ENCODE results near the gene KRT76.

Gene KRT76

DNA sequence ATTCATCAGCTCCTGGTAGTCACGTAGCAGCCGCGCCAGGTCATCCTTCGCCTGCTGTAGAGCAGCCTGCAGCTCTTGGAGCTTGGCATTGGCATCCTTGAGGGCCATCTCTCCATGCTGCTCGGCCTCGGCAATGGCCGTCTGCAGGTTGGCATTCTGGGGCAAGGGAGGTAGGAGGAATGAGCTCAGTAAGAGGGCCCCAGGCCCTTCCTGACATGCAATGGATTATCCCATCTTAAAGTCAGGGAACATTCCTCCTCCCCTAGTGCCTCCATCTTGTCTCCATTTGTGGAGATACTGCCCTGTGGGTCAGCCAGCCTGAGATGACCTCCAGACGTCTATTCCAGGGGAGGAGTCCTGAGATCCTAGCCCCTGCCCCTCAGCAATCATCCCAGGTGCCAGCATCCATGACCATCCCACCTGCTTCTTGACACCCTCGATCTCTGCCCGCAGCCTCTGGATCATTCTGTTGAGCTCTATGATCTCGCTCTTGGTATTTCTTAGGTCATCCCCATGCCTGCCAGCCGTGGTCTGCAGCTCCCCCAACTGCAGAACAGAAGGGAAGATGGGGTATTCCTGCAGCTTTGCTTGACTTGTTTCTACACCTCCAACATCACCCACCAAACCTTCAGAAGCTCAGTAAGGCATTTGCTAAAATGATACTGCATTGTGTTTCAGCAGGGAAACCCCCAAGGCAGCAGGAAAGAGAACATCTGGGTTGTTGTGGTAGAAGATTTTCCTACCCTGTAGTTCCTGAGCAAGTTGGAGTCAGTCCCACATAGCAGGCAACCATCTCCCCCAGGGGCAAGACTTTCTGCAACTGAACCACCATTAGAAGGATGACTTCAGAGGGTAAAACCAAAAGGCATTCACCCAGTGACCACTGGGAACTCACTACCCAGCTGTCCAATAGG is 14.4 kb upstream of the KRT76 start:
- TF ChIP-seq ZBTB7A (IDR thresholded peaks at IDR 0.05; ENCODE audit: low read depth) (no peak), FOXM1 (IDR thresholded peaks at IDR 0.05; ENCODE audit: borderline replicate concordance, low read depth) (no peak), NFIC (IDR thresholded peaks at IDR 0.05) (no peak), EGR1 (IDR thresholded peaks at IDR 0.05) (no peak), CREB1 (IDR thresholded peaks at IDR 0.05; ENCODE audit: low read depth) (no peak), TEAD4 (IDR thresholded peaks at IDR 0.05) (no peak), RAD21 (IDR thresholded peaks at IDR 0.05; ENCODE audit: low read depth) (no peak), YY1 (IDR thresholded peaks at IDR 0.05; ENCODE audit: low read depth) (no peak)
- TF ChIP-seq, protein P1, sequence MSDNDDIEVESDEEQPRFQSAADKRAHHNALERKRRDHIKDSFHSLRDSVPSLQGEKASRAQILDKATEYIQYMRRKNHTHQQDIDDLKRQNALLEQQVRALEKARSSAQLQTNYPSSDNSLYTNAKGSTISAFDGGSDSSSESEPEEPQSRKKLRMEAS (IDR thresholded peaks at IDR 0.05): no peak
- TF ChIP-seq, protein P2, sequence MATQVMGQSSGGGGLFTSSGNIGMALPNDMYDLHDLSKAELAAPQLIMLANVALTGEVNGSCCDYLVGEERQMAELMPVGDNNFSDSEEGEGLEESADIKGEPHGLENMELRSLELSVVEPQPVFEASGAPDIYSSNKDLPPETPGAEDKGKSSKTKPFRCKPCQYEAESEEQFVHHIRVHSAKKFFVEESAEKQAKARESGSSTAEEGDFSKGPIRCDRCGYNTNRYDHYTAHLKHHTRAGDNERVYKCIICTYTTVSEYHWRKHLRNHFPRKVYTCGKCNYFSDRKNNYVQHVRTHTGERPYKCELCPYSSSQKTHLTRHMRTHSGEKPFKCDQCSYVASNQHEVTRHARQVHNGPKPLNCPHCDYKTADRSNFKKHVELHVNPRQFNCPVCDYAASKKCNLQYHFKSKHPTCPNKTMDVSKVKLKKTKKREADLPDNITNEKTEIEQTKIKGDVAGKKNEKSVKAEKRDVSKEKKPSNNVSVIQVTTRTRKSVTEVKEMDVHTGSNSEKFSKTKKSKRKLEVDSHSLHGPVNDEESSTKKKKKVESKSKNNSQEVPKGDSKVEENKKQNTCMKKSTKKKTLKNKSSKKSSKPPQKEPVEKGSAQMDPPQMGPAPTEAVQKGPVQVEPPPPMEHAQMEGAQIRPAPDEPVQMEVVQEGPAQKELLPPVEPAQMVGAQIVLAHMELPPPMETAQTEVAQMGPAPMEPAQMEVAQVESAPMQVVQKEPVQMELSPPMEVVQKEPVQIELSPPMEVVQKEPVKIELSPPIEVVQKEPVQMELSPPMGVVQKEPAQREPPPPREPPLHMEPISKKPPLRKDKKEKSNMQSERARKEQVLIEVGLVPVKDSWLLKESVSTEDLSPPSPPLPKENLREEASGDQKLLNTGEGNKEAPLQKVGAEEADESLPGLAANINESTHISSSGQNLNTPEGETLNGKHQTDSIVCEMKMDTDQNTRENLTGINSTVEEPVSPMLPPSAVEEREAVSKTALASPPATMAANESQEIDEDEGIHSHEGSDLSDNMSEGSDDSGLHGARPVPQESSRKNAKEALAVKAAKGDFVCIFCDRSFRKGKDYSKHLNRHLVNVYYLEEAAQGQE (IDR thresholded peaks at IDR 0.05; ENCODE audit: low read depth): no peak

DNA sequence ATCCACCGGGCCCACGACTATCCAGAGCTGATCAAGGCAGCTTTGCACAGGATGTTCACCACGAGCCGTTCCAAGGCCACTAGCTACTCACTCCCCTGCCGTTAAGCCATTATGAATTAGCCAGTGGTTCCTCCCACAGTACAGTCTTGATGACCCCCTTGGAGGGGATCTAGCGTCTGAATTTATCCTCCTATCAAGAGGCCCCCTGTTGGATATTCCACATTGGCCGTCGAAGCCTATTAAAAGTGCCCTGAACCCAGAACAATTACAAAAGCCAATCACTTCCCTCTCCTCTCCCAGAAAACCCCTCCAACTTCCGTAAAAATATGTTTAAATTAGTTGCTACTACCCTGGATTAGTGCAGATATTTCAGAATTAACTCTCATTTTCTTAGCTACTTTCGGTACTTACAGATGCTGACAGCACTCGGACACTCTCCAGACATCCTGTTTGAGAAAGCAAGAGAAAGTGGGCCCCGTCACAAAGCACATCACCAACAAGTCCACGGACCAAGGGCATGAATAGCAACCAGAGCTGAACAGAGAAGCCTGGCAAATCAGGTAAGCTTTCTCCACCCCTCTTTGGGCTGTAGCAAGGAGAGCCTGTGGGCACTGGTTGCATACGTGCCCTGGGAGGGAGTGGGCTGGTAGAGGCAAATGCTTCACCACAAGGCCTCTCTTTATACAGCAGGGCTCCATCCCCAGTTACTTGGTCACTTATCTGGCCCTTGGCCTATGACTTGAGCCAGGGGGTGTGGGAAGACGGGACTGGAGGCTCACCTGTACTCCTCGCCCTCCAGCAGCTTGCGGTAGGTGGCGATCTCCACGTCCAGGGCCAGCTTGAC is 13.5 kb upstream of the KRT76 start:
- TF ChIP-seq EP300 (IDR thresholded peaks at IDR 0.05; ENCODE audit: borderline replicate concordance) (no peak), ZBTB7A (IDR thresholded peaks at IDR 0.05; ENCODE audit: low read depth) (no peak), TCF12 (IDR thresholded peaks at IDR 0.05; ENCODE audit: low read depth) (no peak), YY1 (IDR thresholded peaks at IDR 0.05; ENCODE audit: low read depth) (no peak), FOXM1 (IDR thresholded peaks at IDR 0.05; ENCODE audit: borderline replicate concordance, low read depth) (no peak), TEAD4 (IDR thresholded peaks at IDR 0.05) (no peak), CREB1 (IDR thresholded peaks at IDR 0.05; ENCODE audit: low read depth) (no peak), CEBPB (IDR thresholded peaks at IDR 0.05) (no peak)
- TF ChIP-seq, protein P2 (IDR thresholded peaks at IDR 0.05; ENCODE audit: low read depth): no peak
- TF ChIP-seq, protein P3, sequence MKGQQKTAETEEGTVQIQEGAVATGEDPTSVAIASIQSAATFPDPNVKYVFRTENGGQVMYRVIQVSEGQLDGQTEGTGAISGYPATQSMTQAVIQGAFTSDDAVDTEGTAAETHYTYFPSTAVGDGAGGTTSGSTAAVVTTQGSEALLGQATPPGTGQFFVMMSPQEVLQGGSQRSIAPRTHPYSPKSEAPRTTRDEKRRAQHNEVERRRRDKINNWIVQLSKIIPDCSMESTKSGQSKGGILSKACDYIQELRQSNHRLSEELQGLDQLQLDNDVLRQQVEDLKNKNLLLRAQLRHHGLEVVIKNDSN (IDR thresholded peaks at IDR 0.05): no peak

DNA sequence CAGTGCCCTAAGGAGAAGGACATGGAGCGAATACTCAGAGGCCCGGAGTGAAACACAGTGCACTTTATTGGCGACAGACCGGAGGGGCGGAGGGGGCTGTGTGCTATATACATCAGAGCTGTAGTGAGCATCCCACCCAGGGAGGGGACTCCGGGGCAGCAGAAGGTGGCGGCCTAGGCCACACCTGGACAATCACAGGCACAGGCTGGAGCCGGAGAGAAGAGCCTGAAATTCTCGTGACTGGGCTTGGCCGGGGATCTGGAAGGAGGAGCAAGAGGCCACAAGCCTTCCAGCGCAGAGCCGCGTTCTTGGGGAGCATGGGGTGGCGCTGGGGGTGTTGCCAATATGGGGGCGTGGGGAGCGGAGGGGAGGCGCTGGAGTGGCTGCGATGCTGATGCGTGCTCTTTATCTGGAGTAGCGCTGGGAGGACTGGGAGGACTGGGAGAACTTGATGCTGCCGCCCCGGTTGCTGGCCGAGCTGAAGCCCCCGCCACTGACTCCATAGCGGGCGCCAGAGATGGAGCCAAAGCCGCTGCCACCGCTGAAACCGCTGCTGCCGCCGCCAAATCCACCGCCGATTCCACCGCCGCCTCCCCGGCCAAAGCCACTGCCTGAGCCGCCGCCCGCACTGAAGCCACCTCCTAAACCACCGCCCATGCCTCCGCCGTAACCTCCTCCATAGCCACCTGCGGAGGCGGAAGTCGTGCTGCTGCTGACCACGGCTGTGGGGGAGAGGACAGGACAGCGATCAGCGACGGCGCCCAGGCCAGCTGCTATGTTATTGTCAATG is 12.7 kb upstream of the KRT76 start:
- TF ChIP-seq TCF12 (IDR thresholded peaks at IDR 0.05; ENCODE audit: low read depth) (no peak), EP300 (IDR thresholded peaks at IDR 0.05; ENCODE audit: borderline replicate concordance) (no peak)
- TF ChIP-seq, protein P1 (IDR thresholded peaks at IDR 0.05): peak; percentile 44

DNA sequence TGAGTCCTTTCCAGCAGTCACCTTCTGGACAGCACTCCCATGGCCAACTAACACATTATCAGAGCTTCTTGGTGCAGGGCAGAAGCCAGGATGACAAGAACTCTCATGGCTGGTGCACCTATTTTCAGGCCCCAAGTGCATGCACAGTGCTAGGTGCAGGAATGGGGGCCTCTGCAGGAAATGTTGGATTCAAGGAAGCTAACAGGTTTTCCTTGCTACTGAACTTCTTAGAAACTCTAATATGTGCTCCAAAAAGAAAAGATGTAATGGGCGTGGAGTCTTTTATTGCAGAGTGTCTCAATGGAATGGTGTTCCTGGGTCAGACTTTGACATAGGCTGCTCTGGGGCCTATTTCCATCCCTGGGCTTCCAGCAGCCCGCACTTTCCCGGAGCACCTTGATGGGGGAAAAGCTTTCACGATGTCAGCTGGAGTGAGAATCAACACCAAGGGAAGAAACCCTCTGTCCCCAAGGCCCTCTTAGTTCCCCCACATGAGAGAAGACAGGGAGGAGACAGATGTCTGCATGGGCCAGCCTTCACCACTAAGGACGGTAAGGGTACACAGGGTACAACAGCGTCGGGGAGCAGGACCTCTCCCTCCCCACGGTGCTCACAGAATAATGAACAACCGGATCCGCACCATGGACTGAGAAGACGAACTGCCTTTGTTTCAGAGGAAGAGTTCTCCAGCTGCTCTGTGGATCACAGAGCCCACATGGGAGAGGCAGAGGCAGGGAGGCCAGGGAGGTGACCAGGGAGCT is 11.9 kb upstream of the KRT76 start:
- TF ChIP-seq ZBTB7A (IDR thresholded peaks at IDR 0.05; ENCODE audit: low read depth): no peak
- no peak for TF ChIP-seq TAF1 (IDR thresholded peaks at IDR 0.05; ENCODE audit: low read depth)
- no peak for TF ChIP-seq TEAD4 (IDR thresholded peaks at IDR 0.05)
- no peak for TF ChIP-seq FOXM1 (IDR thresholded peaks at IDR 0.05; ENCODE audit: borderline replicate concordance, low read depth)
- no peak for TF ChIP-seq EGR1 (IDR thresholded peaks at IDR 0.05)
- TF ChIP-seq, protein P3 (IDR thresholded peaks at IDR 0.05): no peak
- no peak for TF ChIP-seq NFIC (IDR thresholded peaks at IDR 0.05)
- TF ChIP-seq EP300 (IDR thresholded peaks at IDR 0.05; ENCODE audit: borderline replicate concordance): no peak
